ENCODE results near the gene ST8SIA1.
A peak's percentile ranks its signal among the peaks of the same experiment; 100 is the strongest.

The ST8SIA1 gene

DNA sequence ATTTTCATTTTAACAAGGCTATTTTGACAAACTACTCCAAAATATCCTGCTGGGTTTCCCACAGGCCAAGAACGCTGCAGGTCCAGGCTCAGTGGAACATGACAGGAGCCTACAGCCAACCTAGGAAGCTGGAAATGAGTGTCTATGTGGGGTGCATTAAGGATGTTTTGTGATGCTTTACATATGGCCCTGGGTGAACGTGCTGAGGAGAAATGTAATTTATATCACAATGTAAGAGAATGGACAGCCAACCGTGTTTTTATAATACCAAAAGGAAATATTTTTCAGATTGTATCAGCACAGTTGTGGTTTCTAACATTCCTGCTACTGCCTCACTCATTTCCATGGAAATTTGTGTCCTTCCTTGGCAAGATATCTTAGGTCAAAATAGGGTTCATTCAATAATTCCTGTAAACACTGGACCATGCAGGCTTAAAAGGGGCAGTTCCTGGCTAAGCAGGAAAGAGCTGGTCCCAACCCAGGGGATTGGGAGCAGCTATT is 51.5 kb downstream of the ST8SIA1 start:
- peak in 1 of 14 donors; percentile 28 for DNase-seq

- peak in 1 of 14 donors; percentile 6 for DNase-seq
These were observed 52.2 kb downstream of the ST8SIA1 start for GRCh38 chr12:22282283-22282682.

DNA sequence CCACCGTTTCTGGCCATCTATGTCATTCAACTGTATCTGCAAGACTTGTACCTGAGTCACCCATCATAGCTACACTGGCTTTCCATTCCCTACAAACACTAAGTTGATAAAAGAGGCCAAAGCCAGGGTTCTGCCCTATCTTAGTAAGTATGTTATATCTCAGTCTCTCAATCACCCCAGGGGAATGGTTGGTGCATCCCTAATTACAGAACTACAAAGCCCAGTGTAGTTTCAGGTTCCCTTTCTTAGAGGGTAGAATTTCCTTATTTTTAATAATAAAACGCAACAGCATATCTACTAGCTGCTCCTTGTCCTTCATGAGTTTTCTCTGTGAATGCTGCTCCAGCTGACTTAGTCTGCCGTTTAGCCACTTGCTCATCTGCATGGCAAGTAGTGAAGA is 57.6 kb downstream of the ST8SIA1 start:
- no peak for DNase-seq

DNA sequence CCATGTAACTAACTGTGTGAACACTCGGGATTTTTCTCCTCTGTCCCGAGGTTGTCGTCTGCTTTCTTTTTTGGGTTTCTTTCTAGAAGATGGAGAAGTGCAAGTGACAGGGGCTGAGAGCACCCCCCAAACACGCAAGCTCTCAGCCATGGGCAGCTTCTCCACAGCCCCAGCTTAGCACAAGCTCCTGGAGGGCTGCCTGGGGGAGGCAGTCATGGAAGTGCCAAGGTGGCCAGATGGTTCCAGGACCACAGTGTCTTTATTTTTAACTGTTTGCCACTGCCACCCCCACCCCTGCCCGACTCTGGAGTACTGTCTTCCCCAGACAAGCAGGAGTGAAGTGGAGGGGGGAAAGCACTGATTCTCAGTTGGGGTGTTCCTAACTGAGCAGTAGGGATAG is 58.2 kb downstream of the ST8SIA1 start:
- peak in 1 of 14 donors; percentile 21 for DNase-seq

GRCh38 chr12:22275843-22276242 is 58.7 kb downstream of the ST8SIA1 start:
- peak in 8 of 14 donors; percentile 15 to 81 (median 22) for DNase-seq

DNA sequence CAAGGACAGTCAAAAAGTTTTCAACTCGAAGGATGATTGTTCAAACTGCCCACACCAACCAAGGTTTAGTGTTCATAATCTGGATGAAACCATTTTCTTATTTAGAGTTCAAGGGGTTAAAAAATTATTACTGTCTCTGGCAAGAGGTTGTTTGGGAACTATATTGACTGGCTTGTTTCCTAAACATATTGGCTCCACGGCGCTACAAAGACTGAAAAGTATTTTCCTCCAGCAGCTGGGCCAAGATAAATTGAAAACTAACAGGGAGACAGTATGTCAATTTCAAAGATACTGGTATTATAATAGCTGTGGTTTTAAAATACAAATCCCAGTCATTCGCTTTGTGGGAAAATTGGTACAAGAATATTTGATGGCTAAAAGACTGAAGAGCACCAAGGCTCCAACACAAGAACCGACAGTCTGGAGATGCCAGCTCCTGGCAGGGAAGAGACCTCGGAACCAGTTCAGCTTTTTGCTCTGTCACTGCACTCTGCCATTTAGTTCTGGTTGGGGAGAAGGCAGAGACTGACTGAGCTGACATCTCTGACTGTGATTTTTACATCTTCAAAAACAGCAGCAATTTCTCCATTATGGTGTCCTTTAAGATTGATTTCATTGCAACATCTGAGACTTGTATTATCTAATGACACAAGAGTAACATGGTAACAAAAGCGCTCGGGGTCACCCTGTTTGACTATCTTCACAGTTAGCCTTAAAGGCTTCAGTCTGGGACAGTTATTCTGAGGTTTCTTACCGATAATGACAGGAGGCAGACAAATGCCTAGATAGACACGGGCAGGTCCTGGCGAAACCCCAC is 62.0 kb downstream of the ST8SIA1 start:
- DNase-seq: peak in 1 of 14 donors; percentile 21

GRCh38 chr12:22271023-22271422 is 63.5 kb downstream of the ST8SIA1 start:
- DNase-seq: no peak

GRCh38 chr12:22268973-22269372 is 65.5 kb downstream of the ST8SIA1 start:
- no peak for DNase-seq

DNA sequence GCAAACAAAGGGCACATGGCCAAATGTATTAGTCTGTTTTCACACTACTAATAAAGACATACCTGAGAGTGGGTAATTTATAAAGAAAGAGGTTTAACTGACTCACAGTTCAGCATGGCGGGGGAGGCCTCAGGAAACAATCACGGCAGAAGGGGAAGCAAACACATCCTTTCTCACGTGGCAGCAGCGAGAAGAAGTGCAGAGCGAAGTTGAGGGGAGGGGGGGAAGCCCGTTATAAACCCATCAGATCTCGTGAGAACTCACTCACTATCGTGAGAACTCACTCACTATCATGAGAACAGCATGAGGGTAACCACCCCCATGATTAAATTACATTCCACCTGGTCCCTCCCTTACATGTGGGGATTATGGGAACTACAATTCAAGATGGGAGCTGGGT is 66.1 kb downstream of the ST8SIA1 start:
- no peak for DNase-seq

DNA sequence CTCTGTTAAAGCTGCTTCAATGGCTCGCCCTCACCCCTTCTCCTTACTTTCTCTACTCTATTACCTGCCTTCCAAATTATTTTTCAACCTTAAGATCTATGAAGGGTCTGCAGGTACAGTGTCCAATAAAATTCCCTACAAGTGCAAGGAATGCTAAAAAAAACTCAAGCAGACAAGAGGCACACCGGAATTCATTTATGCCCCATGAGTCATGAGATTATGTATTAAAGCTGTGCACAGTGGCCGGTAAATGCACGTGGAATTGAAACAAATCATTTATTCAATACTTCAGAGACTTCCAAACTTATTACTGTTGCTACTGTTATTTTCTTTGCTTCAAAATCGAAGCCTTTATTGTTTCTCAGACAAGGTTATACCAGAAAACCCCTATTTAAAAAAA is 68.4 kb downstream of the ST8SIA1 start:
- DNase-seq: no peak

- no peak for DNase-seq
These were observed 70.1 kb downstream of the ST8SIA1 start for GRCh38 chr12:22264380-22264779.

DNA sequence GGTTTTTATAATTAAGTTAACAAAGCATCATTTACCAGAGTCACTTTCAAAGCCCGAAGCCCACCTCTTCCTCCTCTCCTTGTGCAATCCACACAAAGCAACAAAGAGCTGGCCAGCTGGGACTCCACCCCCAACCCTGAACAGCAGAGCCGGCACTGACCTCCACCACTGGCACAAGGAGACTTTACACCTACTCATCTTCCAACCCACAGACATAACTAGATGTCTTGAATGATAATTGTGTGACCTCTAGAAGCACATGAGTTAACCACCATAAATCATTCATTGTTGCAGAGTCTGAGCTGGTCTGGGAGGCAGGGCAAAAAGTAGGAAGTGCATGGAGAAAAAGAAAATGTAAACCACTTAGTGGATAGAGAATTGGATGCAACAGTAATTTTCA is 72.2 kb downstream of the ST8SIA1 start:
- peak in 1 of 14 donors; percentile 15 for DNase-seq

DNA sequence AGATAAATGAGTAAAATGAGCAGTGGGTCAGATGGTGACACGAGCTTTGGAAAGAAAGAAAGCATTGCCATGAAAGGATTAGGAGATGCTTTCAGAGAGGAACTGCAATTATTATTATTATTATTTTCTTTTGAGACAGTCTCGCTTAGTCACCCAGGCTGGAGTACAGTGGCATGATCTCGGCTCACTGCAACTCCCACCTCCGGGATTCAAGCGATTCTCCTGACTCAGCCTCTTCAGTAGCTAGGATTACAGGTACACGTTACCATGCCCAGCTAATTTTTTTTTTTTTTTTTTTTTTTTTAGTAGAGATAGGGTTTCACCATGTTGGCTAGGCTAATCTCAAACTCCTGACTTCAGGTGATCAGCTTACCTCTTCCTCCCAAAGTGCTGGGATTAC is 77.4 kb downstream of the ST8SIA1 start:
- no peak for DNase-seq

- DNase-seq: peak in 1 of 14 donors; percentile 26
These were observed 77.9 kb downstream of the ST8SIA1 start for GRCh38 chr12:22256605-22257004.

GRCh38 chr12:22256041-22256441 is 78.5 kb downstream of the ST8SIA1 start:
- DNase-seq: peak in 1 of 14 donors; percentile 26

- DNase-seq: peak in 6 of 14 donors; percentile 18 to 45 (median 28)
These were observed 79.4 kb downstream of the ST8SIA1 start for GRCh38 chr12:22255097-22255496.

- DNase-seq: peak in 2 of 14 donors; percentile 13 to 26
These were observed 80.0 kb downstream of the ST8SIA1 start for GRCh38 chr12:22254478-22254877.

- DNase-seq: no peak
These were observed 82.5 kb downstream of the ST8SIA1 start for GRCh38 chr12:22252057-22252456.

GRCh38 chr12:22250762-22251161 is 83.7 kb downstream of the ST8SIA1 start:
- no peak for DNase-seq

- DNase-seq: no peak
These were observed 85.9 kb downstream of the ST8SIA1 start for GRCh38 chr12:22248571-22249115.

DNA sequence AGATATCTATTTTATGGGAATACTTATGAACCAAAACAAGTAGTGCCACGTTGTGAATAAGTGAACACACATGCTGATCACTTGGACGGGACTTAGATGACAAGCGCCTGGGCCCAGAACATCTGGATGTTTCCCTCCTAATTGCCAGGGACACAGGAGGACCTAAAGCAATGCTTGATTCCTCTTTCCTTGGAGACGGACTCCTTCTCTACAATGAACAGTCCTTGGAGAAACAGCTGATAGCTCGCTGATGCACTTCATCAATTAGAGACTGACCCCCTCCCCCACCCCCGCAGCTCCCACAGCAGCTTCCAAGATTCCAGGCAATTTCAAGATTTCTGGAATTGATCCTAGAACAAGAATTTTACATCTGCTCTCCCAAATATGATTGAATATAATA is 86.4 kb downstream of the ST8SIA1 start:
- DNase-seq: no peak

DNA sequence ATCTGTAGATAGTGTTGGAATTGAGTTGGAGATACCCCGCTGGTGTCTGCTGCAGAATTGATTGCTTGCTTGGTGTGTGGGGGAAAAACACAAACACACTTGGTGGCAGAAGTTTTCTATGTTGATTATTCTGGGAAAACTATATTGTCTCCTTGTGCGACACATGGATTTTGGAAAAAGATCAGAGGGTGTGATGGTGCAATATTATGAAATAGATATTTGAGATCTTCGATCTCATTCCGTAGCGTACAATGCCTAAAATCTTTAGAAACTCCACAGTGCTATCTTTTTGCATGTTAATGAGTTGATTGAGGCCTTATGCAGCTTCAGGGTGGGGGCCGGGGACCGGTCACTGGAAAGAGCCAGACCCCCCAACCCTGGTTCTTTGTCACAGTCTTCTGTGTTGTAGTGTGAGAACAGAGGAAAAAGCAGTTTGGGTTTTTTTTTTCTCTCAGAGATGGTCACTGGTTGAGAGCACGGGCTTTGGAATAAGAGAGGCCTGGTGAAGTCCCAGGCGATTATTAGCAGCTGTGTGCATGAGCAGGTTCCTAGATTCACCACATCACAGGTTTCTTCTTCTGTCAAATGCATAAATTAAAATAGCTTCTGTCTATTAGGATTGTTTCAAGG is 88.2 kb downstream of the ST8SIA1 start:
- DNase-seq: no peak

DNA sequence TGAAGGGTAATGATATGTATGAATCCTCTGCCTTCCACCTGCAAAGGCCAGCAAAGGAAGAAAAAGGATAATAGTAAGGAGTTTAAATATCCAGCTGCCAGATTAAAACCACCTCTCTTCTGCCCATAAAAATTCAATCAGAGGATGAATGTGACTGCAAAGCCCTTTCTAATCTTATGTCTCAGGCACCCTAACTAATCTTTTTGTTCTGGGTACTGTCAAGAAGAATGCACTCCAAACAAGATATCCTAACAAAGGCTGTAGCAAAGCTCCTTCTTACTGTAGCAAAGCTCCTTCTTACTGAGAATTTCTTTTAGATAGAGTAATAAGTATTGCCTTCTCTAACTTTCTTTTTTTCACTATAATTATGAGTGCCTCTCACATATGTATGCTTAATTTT is 91.8 kb downstream of the ST8SIA1 start:
- no peak for DNase-seq
